ENCODE results near the gene NLRC5.

NLRC5 gene

GRCh38 chr16:57043248-57043647 lies 53.9 kb downstream of the NLRC5 start:
- TF ChIP-seq JUND (IDR thresholded peaks at IDR 0.05; ENCODE audit: low read depth), result no peak
- DNase-seq (ENCODE audit: low read depth in 1 of 2, low spot score in 1 of 2), result no peak
- in situ Hi-C loops (cut with HindIII; ENCODE audit: low pct_unique_long_range_greater_than_20kb, low sequenced_read_pairs), result no loop called here

- no peak for TF ChIP-seq JUND (IDR thresholded peaks at IDR 0.05; ENCODE audit: low read depth)
- DNase-seq (ENCODE audit: low read depth in 1 of 2, low spot score in 1 of 2), result no peak
- in situ Hi-C loops (cut with HindIII; ENCODE audit: low pct_unique_long_range_greater_than_20kb, low sequenced_read_pairs), result no loop called here
Observed at GRCh38 chr16:57044931-57045693, 55.8 kb downstream of the NLRC5 start.

GRCh38 chr16:57045694-57046381 lies 56.5 kb downstream of the NLRC5 start:
- in situ Hi-C loops (cut with HindIII; ENCODE audit: low pct_unique_long_range_greater_than_20kb, low sequenced_read_pairs), result no loop called here
- peak; percentile 47 to 52 for DNase-seq (ENCODE audit: low read depth in 1 of 2, low spot score in 1 of 2)
- TF ChIP-seq JUND (IDR thresholded peaks at IDR 0.05; ENCODE audit: low read depth), result no peak

- no peak for TF ChIP-seq JUND (IDR thresholded peaks at IDR 0.05; ENCODE audit: low read depth)
- DNase-seq (ENCODE audit: low read depth in 1 of 2, low spot score in 1 of 2), result no peak
- in situ Hi-C loops (cut with HindIII; ENCODE audit: low pct_unique_long_range_greater_than_20kb, low sequenced_read_pairs), result no loop called here
Observed at GRCh38 chr16:57048095-57048494, 58.7 kb downstream of the NLRC5 start.

GRCh38 chr16:57049678-57050077 lies 60.3 kb downstream of the NLRC5 start:
- DNase-seq (ENCODE audit: low read depth in 1 of 2, low spot score in 1 of 2), result no peak
- no peak for TF ChIP-seq JUND (IDR thresholded peaks at IDR 0.05; ENCODE audit: low read depth)
- in situ Hi-C loops (cut with HindIII; ENCODE audit: low pct_unique_long_range_greater_than_20kb, low sequenced_read_pairs), result no loop called here

- in situ Hi-C loops (cut with HindIII; ENCODE audit: low pct_unique_long_range_greater_than_20kb, low sequenced_read_pairs), result no loop called here
- TF ChIP-seq JUND (IDR thresholded peaks at IDR 0.05; ENCODE audit: low read depth), result no peak
- no peak for DNase-seq (ENCODE audit: low read depth in 1 of 2, low spot score in 1 of 2)
Observed at GRCh38 chr16:57051696-57052228, 62.4 kb downstream of the NLRC5 start.

- no peak for DNase-seq (ENCODE audit: low read depth in 1 of 2, low spot score in 1 of 2)
- in situ Hi-C loops (cut with HindIII; ENCODE audit: low pct_unique_long_range_greater_than_20kb, low sequenced_read_pairs), result no loop called here
- no peak for TF ChIP-seq JUND (IDR thresholded peaks at IDR 0.05; ENCODE audit: low read depth)
Observed at GRCh38 chr16:57053206-57053605, 63.8 kb downstream of the NLRC5 start.

- no peak for DNase-seq (ENCODE audit: low read depth in 1 of 2, low spot score in 1 of 2)
- in situ Hi-C loops (cut with HindIII; ENCODE audit: low pct_unique_long_range_greater_than_20kb, low sequenced_read_pairs), result no loop called here
- TF ChIP-seq JUND (IDR thresholded peaks at IDR 0.05; ENCODE audit: low read depth), result no peak
Observed at GRCh38 chr16:57054338-57054737, 65.0 kb downstream of the NLRC5 start.

- no peak for TF ChIP-seq JUND (IDR thresholded peaks at IDR 0.05; ENCODE audit: low read depth)
- in situ Hi-C loops (cut with HindIII; ENCODE audit: low pct_unique_long_range_greater_than_20kb, low sequenced_read_pairs), result no loop called here
- no peak for DNase-seq (ENCODE audit: low read depth in 1 of 2, low spot score in 1 of 2)
Observed at GRCh38 chr16:57054771-57055170, 65.4 kb downstream of the NLRC5 start.

- TF ChIP-seq JUND (IDR thresholded peaks at IDR 0.05; ENCODE audit: low read depth), result no peak
- DNase-seq (ENCODE audit: low read depth in 1 of 2, low spot score in 1 of 2), result no peak
- in situ Hi-C loops (cut with HindIII; ENCODE audit: low pct_unique_long_range_greater_than_20kb, low sequenced_read_pairs), result no loop called here
Observed at GRCh38 chr16:57055671-57056070, 66.3 kb downstream of the NLRC5 start.

GRCh38 chr16:57058291-57058861 lies 69.0 kb downstream of the NLRC5 start:
- no peak for DNase-seq (ENCODE audit: low read depth in 1 of 2, low spot score in 1 of 2)
- TF ChIP-seq JUND (IDR thresholded peaks at IDR 0.05; ENCODE audit: low read depth), result no peak
- in situ Hi-C loops (cut with HindIII; ENCODE audit: low pct_unique_long_range_greater_than_20kb, low sequenced_read_pairs), result no loop called here

GRCh38 chr16:57060323-57061083 lies 71.1 kb downstream of the NLRC5 start:
- no peak for DNase-seq (ENCODE audit: low read depth in 1 of 2, low spot score in 1 of 2)
- no peak for TF ChIP-seq JUND (IDR thresholded peaks at IDR 0.05; ENCODE audit: low read depth)
- in situ Hi-C loops (cut with HindIII; ENCODE audit: low pct_unique_long_range_greater_than_20kb, low sequenced_read_pairs), result no loop called here
